Fibroblast of pulmonary artery (primary cell): ENCODE measurements around the gene STOX1.

Experiments
- DNase-seq: peaks from one replicate; pipeline ENCODE4 v3.0.0-alpha.2; 2010; ENCODE audit warnings: low read depth
- H3K4me3 ChIP-seq: replicated peaks from 2 replicates; pipeline ENCODE4 v1.5.1; 2011; ENCODE audit warnings: low read depth, mild to moderate bottlenecking, control low read depth, low read length, moderate library complexity
- TF ChIP-seq, protein P1 (sequence below): IDR thresholded peaks from 2 replicates; pipeline ENCODE4 v1.5.1; 2011; ENCODE audit warnings: mild to moderate bottlenecking, control low read depth, low read length, inconsistent platforms; ENCODE audit errors: missing control alignments

STOX1 gene, protein sequence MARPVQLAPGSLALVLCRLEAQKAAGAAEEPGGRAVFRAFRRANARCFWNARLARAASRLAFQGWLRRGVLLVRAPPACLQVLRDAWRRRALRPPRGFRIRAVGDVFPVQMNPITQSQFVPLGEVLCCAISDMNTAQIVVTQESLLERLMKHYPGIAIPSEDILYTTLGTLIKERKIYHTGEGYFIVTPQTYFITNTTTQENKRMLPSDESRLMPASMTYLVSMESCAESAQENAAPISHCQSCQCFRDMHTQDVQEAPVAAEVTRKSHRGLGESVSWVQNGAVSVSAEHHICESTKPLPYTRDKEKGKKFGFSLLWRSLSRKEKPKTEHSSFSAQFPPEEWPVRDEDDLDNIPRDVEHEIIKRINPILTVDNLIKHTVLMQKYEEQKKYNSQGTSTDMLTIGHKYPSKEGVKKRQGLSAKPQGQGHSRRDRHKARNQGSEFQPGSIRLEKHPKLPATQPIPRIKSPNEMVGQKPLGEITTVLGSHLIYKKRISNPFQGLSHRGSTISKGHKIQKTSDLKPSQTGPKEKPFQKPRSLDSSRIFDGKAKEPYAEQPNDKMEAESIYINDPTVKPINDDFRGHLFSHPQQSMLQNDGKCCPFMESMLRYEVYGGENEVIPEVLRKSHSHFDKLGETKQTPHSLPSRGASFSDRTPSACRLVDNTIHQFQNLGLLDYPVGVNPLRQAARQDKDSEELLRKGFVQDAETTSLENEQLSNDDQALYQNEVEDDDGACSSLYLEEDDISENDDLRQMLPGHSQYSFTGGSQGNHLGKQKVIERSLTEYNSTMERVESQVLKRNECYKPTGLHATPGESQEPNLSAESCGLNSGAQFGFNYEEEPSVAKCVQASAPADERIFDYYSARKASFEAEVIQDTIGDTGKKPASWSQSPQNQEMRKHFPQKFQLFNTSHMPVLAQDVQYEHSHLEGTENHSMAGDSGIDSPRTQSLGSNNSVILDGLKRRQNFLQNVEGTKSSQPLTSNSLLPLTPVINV

DNA sequence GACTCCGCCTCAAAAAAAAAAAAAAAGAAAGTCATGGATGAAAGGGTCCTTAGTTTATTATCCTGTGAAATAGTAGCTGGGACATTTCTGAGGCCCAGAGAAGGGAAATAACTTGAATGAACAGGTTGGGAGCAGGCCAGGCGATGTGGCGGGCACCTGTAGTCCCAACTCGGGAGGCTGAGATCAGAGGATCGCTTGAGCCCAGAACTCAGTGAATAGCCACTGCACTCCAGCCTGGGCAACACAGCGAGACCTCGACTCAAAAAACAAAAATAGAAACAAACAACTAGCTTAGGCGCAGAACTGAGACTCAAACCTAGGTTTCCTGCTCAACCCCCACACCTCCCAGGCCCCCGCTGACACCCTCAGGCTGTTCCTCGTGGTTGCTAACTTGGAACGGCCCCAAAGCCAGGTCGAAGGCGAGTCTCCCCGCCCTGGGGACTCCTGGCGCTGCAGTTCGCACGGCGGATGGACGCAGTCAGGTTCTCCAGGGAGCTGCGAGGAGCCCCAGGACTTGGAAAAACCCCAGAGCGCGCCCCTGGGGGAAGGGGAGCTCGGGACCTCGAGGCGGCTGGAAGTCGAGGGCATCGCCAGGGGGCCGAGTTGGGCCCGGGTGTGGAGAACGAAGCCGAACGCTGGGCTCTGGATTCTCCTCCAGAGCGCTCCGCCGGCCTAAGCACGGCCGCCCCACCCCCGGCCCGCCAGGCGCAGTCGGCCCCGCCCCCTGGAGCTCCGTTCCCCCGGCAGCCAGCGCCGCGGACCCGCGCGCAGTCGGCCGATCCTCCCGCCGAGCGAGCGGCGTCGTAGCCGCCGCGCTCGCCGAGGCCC is at the start of gene STOX1:
Gene STOX1 (plus strand): TSS at position 768 of the 828 bp plus-strand sequence. CDS start 93 bp downstream, outside the sequence.
- peak; percentile 53 for DNase-seq
- TF ChIP-seq, protein P1, sequence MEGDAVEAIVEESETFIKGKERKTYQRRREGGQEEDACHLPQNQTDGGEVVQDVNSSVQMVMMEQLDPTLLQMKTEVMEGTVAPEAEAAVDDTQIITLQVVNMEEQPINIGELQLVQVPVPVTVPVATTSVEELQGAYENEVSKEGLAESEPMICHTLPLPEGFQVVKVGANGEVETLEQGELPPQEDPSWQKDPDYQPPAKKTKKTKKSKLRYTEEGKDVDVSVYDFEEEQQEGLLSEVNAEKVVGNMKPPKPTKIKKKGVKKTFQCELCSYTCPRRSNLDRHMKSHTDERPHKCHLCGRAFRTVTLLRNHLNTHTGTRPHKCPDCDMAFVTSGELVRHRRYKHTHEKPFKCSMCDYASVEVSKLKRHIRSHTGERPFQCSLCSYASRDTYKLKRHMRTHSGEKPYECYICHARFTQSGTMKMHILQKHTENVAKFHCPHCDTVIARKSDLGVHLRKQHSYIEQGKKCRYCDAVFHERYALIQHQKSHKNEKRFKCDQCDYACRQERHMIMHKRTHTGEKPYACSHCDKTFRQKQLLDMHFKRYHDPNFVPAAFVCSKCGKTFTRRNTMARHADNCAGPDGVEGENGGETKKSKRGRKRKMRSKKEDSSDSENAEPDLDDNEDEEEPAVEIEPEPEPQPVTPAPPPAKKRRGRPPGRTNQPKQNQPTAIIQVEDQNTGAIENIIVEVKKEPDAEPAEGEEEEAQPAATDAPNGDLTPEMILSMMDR = no peak
- peak within 1 kb of the TSS; percentile 55 for H3K4me3 ChIP-seq

DNA sequence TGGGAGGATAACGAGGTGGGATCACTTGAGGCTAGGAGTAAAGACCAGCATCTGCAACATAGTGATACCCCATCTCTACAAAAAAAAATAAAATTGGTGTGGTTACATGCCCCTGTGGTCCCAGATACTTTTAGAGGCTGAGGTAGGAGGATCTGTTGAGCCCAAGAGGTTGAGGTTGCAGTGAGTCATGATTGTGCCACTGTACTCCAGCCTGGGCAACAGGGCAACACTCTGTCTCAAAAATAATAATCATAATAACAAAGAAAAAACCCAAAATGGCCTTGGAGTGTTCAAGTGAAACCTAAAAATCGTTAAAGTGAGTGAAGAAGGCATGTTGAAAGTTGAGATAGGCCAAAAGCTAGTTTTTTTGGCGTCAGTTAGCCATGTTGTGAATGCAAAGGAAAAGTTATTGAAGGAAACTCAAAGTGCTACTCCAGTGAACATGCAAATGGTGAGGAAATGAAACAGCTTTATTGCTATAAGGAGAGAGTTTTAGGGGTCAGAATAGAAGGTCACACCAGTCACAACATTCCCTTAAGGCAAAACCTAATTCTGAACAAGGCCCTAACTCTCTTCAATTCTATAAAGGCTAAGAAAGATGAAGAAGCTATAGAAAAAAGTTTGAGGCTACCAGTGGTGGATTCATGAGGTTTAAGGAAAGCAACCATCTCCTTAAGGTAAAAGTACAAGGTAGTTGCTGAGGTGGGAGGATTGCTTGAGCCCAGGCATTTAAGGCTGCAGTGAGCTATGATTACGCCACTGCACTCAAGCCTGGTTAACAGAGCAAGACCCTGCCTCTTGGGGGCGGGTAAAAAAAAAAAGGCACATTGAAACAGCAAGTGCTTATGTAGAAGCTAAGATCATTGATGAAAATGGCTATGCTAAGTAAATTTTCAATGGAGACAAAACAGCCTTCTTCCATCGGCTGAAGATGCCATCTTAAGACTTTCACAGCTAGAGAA is 45.4 kb upstream of the STOX1 start:
- no peak overlapping the region for H3K4me3 ChIP-seq
- TF ChIP-seq, protein P1 = no peak
- no peak for DNase-seq

DNA sequence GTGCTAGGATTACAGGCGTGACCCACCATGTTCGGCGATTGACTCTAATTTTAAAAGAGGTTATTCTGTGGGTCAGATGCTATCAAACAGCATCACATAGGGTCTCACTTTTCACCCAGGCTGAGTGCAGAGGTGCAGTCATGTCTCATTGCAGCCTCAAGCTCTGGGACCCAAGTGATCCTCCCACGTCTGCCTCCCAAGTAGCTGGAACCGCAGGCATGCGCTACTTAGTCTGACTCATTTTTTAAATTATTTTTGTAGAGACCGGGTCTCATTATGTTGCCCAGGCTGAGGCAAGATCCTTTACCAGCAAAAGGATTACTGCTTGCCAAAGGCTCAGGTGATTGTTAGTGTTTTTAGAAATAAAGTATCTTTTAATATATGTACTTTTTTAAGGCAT is 42.9 kb upstream of the STOX1 start:
- H3K4me3 ChIP-seq = no peak overlapping the region
- peak; percentile 6 for DNase-seq
- TF ChIP-seq, protein P1 = no peak

DNA sequence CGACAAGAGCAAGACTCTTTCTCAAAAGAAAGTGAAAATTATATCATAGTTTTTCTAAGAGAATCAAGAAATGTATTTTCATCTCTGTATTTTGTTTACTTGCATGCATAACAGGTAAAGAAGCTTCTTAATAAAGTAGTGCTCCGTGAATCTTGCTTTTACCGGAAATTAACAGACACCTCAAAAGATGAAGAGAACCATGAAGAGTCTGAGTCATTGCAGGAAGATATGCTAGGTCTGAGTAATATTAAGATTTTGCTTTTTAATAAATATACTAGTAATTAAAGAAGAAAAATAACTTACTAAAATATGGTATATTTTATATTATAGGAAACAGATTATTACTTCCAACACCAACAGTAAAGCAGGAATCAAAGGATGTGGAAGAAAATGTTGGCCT is 39.5 kb upstream of the STOX1 start:
- H3K4me3 ChIP-seq = no peak overlapping the region
- no peak for DNase-seq
- TF ChIP-seq, protein P1 = no peak

DNA sequence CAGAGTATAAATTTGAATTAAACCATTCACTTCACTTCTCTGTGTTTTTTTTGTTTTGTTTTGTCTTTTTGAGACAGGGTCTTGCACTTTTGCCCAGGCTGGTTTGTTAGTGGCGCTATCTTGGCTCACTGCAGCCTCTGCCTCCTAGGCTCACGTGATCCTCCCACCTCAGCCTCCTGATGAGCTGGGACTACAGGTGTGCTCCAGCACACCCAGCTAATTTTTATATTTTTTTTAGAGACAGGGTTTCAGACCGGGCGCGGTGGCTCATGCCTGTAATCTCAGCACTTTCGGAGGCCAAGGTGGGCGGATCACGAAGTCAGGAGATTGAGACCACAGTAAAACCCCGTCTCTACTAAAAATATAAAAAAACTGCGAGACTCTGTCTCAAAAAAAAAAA is 36.9 kb upstream of the STOX1 start:
- TF ChIP-seq, protein P1 = no peak
- H3K4me3 ChIP-seq = no peak overlapping the region
- DNase-seq = no peak
